Measurements from ENCODE around the gene PCBP1. TPM values are rescaled to one million over a fixed set of nuclear protein-coding genes. Genes with fewer than 3 reads are reported as not detected.
A peak's percentile ranks its signal among the peaks of the same experiment; 100 is the strongest.
"Not testable (repeated sequence)": the region's sequence is repeated elsewhere in the genome, so short reads cannot be mapped to it uniquely, and the experiment has no call there.

PCBP1 gene
- total and polyA plus RNA-seq, 12 donors = 32.8 to 511 (median 309) TPM

DNA sequence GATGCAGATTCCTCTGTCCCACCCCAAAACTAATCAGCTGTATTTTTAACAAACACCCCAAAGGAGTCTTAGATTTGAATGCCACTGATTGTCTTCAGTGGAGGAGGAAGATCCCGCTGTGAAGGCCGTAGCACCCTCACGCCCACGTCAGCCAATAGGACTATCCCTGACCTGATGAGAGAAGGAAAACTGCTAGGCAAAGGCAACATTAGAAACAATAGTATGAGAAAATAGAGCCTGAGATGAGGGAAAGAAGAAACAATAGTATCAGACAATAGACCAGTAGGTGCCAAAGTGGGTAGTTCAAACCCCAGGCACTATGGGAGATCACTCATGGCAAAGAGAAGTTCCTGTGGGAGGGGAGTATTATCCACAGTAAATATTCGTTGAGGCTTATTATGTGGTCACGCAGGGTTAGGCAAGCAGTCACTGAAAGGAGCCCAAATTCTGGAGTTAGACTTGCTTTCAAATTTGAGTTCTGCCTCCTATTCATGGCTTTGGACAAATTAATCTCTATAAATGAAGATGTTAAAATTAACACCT, 2.8 kb downstream of the PCBP1 start:
- Histone ChIP-seq H3K27ac (peak overlapping the region in 4 of 5 donors; percentile 99 to 100 (median 100)), H3K4me1 (replicated peaks in 1 of 2) (peaks cover 22 to 29% of the 10 kb centered on the region in 2 donors)
- DNase-seq = no peak

DNA sequence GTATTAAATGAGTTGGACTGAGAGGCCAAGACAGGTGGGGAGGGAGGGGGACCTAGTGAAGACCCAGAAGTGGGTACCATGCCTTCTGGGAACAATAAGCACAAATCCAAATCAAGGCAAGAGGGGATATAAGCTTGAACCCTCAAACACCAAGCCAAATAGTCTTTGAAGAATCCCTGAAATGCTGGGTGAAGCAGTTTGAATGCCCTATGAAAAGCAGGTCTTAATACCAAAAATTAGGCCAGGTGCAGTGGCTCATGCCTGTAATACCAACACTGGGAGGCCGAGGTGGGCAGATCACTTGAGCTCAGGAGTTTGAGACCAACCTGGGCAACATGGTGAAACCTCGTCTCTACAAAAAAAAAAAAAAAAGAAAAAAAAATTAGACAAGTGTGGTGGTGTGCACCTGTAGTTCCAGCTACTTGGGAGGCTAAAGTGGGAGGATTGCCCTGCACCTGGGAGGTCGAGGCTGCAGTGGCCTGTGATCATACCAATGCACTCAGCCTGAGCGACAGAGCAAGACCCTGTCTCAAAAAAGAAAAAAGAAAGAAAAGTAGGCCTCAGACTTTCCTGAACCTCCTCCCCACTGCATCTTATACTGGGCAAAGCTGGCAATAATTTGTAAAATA, 3.5 kb downstream of the PCBP1 start:
- H3K36me3 ChIP-seq (replicated peaks in 1 of 2) = no peaks in the 10 kb centered on the region
- WGBS, 4 donors = 85 to 95% (median 93%) methylated on average over 4 of the region's 4 CpGs
- no peaks in the 10 kb centered on the region for H3K9me3 ChIP-seq (replicated peaks in 1 of 3)
- TF ChIP-seq, protein P1, sequence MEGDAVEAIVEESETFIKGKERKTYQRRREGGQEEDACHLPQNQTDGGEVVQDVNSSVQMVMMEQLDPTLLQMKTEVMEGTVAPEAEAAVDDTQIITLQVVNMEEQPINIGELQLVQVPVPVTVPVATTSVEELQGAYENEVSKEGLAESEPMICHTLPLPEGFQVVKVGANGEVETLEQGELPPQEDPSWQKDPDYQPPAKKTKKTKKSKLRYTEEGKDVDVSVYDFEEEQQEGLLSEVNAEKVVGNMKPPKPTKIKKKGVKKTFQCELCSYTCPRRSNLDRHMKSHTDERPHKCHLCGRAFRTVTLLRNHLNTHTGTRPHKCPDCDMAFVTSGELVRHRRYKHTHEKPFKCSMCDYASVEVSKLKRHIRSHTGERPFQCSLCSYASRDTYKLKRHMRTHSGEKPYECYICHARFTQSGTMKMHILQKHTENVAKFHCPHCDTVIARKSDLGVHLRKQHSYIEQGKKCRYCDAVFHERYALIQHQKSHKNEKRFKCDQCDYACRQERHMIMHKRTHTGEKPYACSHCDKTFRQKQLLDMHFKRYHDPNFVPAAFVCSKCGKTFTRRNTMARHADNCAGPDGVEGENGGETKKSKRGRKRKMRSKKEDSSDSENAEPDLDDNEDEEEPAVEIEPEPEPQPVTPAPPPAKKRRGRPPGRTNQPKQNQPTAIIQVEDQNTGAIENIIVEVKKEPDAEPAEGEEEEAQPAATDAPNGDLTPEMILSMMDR (IDR thresholded peaks at IDR 0.05) = no peak
- no peak for TF ChIP-seq POLR2A (IDR thresholded peaks at IDR 0.05)
- H3K27ac ChIP-seq = peak overlapping the region in 3 of 5 donors; percentile 2 to 100 (median 99)
- peaks cover 19 to 28% of the 10 kb centered on the region in 2 donors for H3K4me1 ChIP-seq (replicated peaks in 1 of 2)
- DNase-seq = no peak
- intact Hi-C loops (cut with DNase I) = no loop called here
- no peak overlapping the region for H3K4me3 ChIP-seq
- no peaks in the 10 kb centered on the region for H3K27me3 ChIP-seq

More for the DNA sequence above, 2.8 kb downstream of the PCBP1 start:
- Histone ChIP-seq H3K4me3 (peak overlapping the region in 2 of 4 donors; percentile 69 to 91), H3K27me3 (no peaks in the 10 kb centered on the region), H3K9me3 (replicated peaks in 1 of 3) (no peaks in the 10 kb centered on the region), H3K36me3 (replicated peaks in 1 of 2) (no peaks in the 10 kb centered on the region)
- WGBS, 4 donors = 39 to 48% (median 41%) methylated on average over 6 of the region's 6 CpGs
- intact Hi-C loops (cut with DNase I) = loop anchor here (5.0 kb wide), 1 partner anchor 52 kb away; no protein-coding TSS in a partner anchor
- peak in 1 of 2 donors; percentile 2 for TF ChIP-seq POLR2A (IDR thresholded peaks at IDR 0.05)
- TF ChIP-seq, protein P1 (IDR thresholded peaks at IDR 0.05) = no peak

DNA sequence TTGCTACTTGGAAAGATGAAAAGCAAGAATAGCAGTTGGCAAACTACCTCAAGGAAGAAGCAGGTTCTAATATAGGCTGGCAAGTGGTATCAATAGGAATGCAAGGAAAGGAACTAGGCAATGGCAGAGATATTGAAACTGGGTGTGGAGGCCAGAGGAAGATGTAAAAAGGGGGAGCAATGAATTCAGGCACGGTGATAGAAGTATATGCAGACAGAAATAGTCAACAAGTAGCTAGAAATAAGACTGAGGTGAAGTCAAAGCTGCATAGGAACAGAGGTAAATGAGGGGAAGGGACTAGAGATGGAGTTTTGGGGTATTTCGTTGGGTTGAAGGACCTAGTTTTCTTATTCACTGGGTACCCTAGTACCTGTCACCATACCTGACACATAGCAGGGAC, 4.1 kb downstream of the PCBP1 start:
- WGBS, 4 donors = 76 to 95% (median 81%) methylated on average over 2 of the region's 2 CpGs
- no peak for DNase-seq
- Histone ChIP-seq H3K4me1 (replicated peaks in 1 of 2) (peaks cover 15 to 27% of the 10 kb centered on the region in 2 donors), H3K27ac (peak overlapping the region in 3 of 5 donors; percentile 2 to 18 (median 9)), H3K4me3 (no peak overlapping the region), H3K9me3 (replicated peaks in 1 of 3) (no peaks in the 10 kb centered on the region), H3K36me3 (replicated peaks in 1 of 2) (no peaks in the 10 kb centered on the region), H3K27me3 (no peaks in the 10 kb centered on the region)
- intact Hi-C loops (cut with DNase I) = no loop called here
- TF ChIP-seq, protein P1 (IDR thresholded peaks at IDR 0.05) = no peak
- no peak for TF ChIP-seq POLR2A (IDR thresholded peaks at IDR 0.05)

DNA sequence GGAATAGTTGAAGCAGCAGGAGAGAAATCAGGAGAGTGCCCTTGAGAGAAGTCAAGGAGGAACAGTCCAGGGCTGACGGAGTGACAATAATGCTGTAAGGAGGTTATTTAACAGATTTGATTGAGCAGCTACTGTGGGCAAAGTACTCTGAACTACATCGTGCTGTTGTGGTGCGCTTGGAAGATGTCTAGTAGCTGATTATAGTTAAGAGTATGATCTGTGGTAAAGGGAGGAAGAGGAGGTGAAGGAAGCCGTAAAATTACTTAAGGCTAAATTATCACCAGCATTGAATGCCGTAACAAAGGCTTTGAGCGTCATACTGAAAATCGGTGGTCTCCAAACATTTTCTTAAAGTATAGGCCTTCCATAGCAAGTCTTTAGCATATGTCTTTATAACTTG, 4.5 kb downstream of the PCBP1 start:
- Histone ChIP-seq H3K9me3 (replicated peaks in 1 of 3) (no peaks in the 10 kb centered on the region), H3K27ac (peak overlapping the region in 3 of 5 donors; percentile 2 to 18 (median 9)), H3K4me3 (no peak overlapping the region), H3K36me3 (replicated peaks in 1 of 2) (no peaks in the 10 kb centered on the region), H3K4me1 (replicated peaks in 1 of 2) (peaks cover 15 to 27% of the 10 kb centered on the region in 2 donors), H3K27me3 (no peaks in the 10 kb centered on the region)
- no peak for TF ChIP-seq POLR2A (IDR thresholded peaks at IDR 0.05)
- TF ChIP-seq, protein P1 (IDR thresholded peaks at IDR 0.05) = no peak
- WGBS, 4 donors = 83 to 88% (median 85%) methylated on average over 7 of the region's 7 CpGs
- intact Hi-C loops (cut with DNase I) = no loop called here
- no peak for DNase-seq

DNA sequence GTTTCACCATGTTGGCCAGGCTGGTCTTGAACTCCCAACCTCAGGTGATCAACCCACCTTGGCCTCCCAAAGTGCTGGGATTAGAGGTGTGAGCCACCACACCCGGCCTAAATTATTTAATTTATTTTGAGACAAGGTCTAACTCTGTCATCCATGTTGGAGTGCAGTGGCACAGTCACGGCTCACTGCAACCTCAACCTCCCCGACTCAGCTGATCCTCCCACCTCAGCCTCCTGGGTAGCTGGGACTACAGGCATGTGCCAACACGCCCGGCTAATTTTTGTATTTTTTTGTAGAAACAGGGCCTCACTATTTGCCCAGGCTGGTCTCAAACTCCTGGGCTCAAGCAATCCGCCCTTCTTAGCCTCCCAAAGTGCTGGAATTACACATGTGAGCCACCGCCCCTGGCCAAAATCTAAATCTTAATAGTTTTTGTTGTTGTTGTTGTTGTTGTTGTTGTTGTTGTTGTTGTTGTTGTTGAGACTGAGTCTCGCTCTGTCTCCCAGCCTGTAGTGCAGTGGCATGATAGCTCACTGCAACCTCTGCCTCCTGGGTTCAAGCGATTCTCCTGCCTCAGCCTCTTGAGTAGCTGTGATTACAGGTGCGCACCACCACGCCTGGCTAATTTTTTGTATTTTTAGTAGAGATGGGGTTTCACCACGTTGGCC, 5.4 kb downstream of the PCBP1 start:
- H3K9me3 ChIP-seq (replicated peaks in 1 of 3); H3K36me3 ChIP-seq (replicated peaks in 1 of 2); DNase-seq; H3K4me3 ChIP-seq; intact Hi-C loops (cut with DNase I); H3K27ac ChIP-seq; H3K27me3 ChIP-seq: not testable (repeated sequence)
- 91 to 98% (median 95%) methylated on average over 12 of the region's 12 CpGs for WGBS, 4 donors
- peaks cover 15 to 27% of the 10 kb centered on the region in 2 donors for H3K4me1 ChIP-seq (replicated peaks in 1 of 2)

All from adrenal gland (tissue), 12 donors.